Testis (tissue), 2 donors: ENCODE data around the gene AIFM3.

ENCODE experiments used
- POLR2A ChIP-seq: fragments of 450-650 bp; IDR thresholded peaks from one replicate; pipeline ENCODE4 v1.6.1; 2017; ENCODE audit warnings: antibody characterized with exemption, mild to moderate bottlenecking, moderate library complexity
- TF ChIP-seq, protein P1 (sequence below), 3 experiments: fragments of 450-650 bp in 2 of 3; fragments of 200-600 bp in 1 of 3; sonication (generic) in 1 of 3; IDR thresholded peaks; one replicate each; pipeline ENCODE4 v1.5.1; 2016 to 2019; ENCODE audit warnings: antibody characterized with exemption in 3 of 3, mild to moderate bottlenecking in 2 of 3, moderate library complexity in 1 of 3

DNA sequence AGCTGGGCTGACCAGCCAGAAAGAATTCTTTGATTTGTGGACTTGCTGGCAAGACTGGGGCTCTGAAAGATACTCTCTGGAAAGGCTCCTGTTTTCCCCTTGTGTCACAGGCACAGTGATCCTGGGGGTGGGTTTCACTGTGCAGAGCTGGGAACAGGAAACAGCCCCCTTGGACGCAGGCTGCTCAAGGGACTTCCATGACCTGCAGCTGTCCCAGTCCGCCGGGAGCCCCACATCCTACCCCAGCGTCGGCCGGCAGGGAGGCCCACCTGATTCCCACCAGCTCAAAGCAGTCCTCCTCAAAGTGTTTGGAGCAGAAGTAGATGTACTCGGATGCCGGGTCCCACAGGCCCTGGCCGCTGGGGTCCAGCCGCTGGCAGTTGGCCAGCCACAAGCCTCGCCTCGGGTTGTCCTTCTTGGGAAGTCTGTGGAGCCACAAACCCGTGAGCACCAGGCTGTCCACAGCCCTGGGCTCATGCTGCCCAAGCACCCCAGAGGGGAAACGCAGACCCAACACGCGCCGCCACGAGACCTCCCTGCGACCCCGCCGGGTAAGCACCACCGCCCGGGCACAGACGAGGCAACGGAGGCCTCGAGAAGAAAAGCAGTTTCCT lies 34.0 kb downstream of the AIFM3 start:
- TF ChIP-seq, protein P1, sequence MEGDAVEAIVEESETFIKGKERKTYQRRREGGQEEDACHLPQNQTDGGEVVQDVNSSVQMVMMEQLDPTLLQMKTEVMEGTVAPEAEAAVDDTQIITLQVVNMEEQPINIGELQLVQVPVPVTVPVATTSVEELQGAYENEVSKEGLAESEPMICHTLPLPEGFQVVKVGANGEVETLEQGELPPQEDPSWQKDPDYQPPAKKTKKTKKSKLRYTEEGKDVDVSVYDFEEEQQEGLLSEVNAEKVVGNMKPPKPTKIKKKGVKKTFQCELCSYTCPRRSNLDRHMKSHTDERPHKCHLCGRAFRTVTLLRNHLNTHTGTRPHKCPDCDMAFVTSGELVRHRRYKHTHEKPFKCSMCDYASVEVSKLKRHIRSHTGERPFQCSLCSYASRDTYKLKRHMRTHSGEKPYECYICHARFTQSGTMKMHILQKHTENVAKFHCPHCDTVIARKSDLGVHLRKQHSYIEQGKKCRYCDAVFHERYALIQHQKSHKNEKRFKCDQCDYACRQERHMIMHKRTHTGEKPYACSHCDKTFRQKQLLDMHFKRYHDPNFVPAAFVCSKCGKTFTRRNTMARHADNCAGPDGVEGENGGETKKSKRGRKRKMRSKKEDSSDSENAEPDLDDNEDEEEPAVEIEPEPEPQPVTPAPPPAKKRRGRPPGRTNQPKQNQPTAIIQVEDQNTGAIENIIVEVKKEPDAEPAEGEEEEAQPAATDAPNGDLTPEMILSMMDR (IDR thresholded peaks at IDR 0.05): no peak
- TF ChIP-seq POLR2A: no peak
